ENCODE measurements around the gene PTPRD. TPM values are rescaled to one million over a fixed set of nuclear protein-coding genes. Genes with fewer than 3 reads are reported as not detected.

PTPRD gene
- total RNA-seq, 1 donor from 2014 or later: 30.8 TPM

DNA sequence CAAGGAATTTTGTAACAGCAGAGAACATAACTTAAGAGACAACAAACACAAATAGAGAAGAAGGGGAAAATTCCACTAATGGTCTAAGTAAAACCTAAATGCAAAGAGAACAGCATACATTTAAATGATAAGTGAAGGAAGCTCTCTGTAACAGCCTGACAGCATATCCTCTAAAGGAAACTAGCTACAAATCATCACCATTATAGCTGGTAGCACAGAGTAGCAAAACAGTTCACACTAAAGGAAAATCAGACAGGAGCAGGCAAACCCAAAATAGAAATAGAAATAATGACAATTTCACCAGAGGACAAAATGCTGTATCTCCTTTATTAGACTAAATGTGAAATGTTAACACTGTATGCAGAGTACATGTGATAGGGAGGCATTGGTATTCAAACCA, 532.8 kb downstream of the PTPRD start:
- TF ChIP-seq, protein P1, sequence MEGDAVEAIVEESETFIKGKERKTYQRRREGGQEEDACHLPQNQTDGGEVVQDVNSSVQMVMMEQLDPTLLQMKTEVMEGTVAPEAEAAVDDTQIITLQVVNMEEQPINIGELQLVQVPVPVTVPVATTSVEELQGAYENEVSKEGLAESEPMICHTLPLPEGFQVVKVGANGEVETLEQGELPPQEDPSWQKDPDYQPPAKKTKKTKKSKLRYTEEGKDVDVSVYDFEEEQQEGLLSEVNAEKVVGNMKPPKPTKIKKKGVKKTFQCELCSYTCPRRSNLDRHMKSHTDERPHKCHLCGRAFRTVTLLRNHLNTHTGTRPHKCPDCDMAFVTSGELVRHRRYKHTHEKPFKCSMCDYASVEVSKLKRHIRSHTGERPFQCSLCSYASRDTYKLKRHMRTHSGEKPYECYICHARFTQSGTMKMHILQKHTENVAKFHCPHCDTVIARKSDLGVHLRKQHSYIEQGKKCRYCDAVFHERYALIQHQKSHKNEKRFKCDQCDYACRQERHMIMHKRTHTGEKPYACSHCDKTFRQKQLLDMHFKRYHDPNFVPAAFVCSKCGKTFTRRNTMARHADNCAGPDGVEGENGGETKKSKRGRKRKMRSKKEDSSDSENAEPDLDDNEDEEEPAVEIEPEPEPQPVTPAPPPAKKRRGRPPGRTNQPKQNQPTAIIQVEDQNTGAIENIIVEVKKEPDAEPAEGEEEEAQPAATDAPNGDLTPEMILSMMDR (IDR thresholded peaks at IDR 0.05): no peak
- ATAC-seq (no peak), DNase-seq (no peak)
- Histone ChIP-seq H3K4me3 (no peak overlapping the region), H3K4me1 (no peaks in the 10 kb centered on the region), H3K27me3 (no peaks in the 10 kb centered on the region), H3K27ac (no peak overlapping the region), H3K9me3 (no peaks in the 10 kb centered on the region), H3K36me3 (no peaks in the 10 kb centered on the region)
- intact Hi-C loops (cut with DNase I): no loop called here

GRCh38 chr9:10079284-10079964, 533.4 kb downstream of the PTPRD start:
- TF ChIP-seq, protein P1 (IDR thresholded peaks at IDR 0.05): no peak
- no peaks in the 10 kb centered on the region for H3K4me1 ChIP-seq
- no peak overlapping the region for H3K4me3 ChIP-seq
- ATAC-seq (no peak), DNase-seq (no peak)
- H3K9me3 ChIP-seq: no peaks in the 10 kb centered on the region
- H3K27me3 ChIP-seq: no peaks in the 10 kb centered on the region
- H3K27ac ChIP-seq: no peak overlapping the region
- H3K36me3 ChIP-seq: no peaks in the 10 kb centered on the region
- intact Hi-C loops (cut with DNase I): no loop called here

- Histone ChIP-seq H3K27ac (no peak overlapping the region), H3K4me1 (no peaks in the 10 kb centered on the region), H3K36me3 (no peaks in the 10 kb centered on the region), H3K9me3 (no peaks in the 10 kb centered on the region), H3K27me3 (no peaks in the 10 kb centered on the region), H3K4me3 (no peak overlapping the region)
- TF ChIP-seq, protein P1 (IDR thresholded peaks at IDR 0.05): no peak
- ATAC-seq: no peak
- intact Hi-C loops (cut with DNase I): no loop called here
- DNase-seq: no peak
These were observed 541.2 kb downstream of the PTPRD start for GRCh38 chr9:10071579-10071978.

DNA sequence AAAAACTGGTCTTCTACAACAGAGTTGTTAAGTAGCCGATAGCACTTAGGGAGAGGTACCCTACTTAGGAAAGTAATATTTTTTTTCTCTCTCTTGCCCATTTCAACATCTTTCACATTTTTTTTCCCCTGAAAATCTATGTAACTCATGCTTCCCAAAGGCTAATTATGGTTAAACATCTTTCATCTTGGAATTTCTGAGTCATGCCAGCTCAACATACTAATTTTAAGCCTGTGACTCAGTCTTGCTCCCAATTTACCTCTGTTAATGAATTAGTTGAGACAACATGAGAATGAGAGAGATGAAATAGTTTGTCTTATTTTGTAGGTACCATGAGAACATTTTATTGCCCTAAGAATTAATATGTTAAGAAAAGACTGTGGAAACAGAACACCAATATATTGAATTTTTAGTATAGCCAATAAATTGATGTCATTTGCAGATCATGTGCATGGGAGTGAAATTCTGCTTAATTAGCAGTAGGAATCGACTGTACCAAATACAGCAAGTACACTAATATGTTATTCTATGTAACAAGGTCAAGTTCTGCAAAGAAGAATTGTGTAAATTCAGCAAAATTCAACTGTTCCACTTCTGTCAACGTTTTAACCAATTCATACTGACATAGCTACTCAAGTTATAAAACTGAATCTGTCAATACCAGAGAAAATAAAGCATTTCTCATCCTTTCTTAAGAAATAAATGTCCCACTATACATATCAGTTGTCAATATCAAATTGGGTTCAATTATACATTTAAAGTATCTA, 550.0 kb downstream of the PTPRD start:
- H3K27me3 ChIP-seq: no peaks in the 10 kb centered on the region
- no peaks in the 10 kb centered on the region for H3K36me3 ChIP-seq
- ATAC-seq: no peak
- no peak for DNase-seq
- H3K4me1 ChIP-seq: no peaks in the 10 kb centered on the region
- intact Hi-C loops (cut with DNase I): no loop called here
- H3K27ac ChIP-seq: no peak overlapping the region
- H3K4me3 ChIP-seq: no peak overlapping the region
- no peaks in the 10 kb centered on the region for H3K9me3 ChIP-seq
- TF ChIP-seq, protein P1 (IDR thresholded peaks at IDR 0.05): no peak

- H3K4me1 ChIP-seq: no peaks in the 10 kb centered on the region
- H3K9me3 ChIP-seq: no peaks in the 10 kb centered on the region
- H3K4me3 ChIP-seq: no peak overlapping the region
- no peak for DNase-seq
- H3K27ac ChIP-seq: no peak overlapping the region
- ATAC-seq: peak; percentile 35
- H3K27me3 ChIP-seq: no peaks in the 10 kb centered on the region
- intact Hi-C loops (cut with DNase I): no loop called here
- no peaks in the 10 kb centered on the region for H3K36me3 ChIP-seq
- TF ChIP-seq, protein P1 (IDR thresholded peaks at IDR 0.05): no peak
These were observed 553.8 kb downstream of the PTPRD start for GRCh38 chr9:10059044-10059443.
